Measurements from ENCODE around the gene TUBG1.

DNA sequence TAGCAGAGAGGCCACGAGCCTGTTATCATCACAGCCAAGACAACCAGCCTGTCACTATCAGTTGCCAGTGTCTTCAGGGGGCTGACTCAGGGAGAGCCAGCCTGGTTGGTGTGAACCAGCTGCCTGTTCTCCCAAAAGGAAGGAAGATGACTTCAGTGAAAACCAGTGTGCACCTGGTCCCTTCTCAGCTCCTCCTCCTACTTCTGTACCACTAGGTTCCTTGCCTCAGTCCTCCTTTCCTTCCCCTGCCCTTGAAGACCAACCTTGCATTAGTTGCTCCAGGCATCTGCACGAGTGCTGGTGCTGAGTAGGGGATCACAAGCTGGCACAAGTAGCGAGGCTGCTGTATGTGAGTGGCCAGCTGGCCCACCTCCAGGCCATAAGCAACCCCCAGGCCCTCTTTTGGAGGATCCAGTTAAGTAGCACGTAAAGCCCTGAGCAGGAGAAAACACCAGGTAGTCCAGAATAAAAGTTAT is 8.5 kb downstream of the TUBG1 start:
- no peak for TF ChIP-seq PPARA (CRISPR knock-in tag; IDR thresholded peaks at IDR 0.05; ENCODE audit: borderline replicate concordance)
- no peak for TF ChIP-seq CSRNP3 (CRISPR knock-in tag; IDR thresholded peaks at IDR 0.05)
- no peak for TF ChIP-seq GLIS3 (CRISPR knock-in tag; IDR thresholded peaks at IDR 0.05)
- TF ChIP-seq, protein P1, sequence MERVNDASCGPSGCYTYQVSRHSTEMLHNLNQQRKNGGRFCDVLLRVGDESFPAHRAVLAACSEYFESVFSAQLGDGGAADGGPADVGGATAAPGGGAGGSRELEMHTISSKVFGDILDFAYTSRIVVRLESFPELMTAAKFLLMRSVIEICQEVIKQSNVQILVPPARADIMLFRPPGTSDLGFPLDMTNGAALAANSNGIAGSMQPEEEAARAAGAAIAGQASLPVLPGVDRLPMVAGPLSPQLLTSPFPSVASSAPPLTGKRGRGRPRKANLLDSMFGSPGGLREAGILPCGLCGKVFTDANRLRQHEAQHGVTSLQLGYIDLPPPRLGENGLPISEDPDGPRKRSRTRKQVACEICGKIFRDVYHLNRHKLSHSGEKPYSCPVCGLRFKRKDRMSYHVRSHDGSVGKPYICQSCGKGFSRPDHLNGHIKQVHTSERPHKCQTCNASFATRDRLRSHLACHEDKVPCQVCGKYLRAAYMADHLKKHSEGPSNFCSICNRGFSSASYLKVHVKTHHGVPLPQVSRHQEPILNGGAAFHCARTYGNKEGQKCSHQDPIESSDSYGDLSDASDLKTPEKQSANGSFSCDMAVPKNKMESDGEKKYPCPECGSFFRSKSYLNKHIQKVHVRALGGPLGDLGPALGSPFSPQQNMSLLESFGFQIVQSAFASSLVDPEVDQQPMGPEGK (CRISPR knock-in tag; IDR thresholded peaks at IDR 0.05; ENCODE audit: borderline replicate concordance), result no peak
- TF ChIP-seq ZNF8 (CRISPR knock-in tag; IDR thresholded peaks at IDR 0.05), result no peak
- TF ChIP-seq ISL1 (CRISPR knock-in tag; IDR thresholded peaks at IDR 0.05), result no peak
- no peak for TF ChIP-seq CSDC2 (CRISPR knock-in tag; IDR thresholded peaks at IDR 0.05)
- no peak for TF ChIP-seq CREB5 (CRISPR knock-in tag; IDR thresholded peaks at IDR 0.05; ENCODE audit: low read depth)
- no peak for TF ChIP-seq ZNF565 (CRISPR knock-in tag; conservative IDR thresholded peaks at IDR 0.05; ENCODE audit: low read depth)
- TF ChIP-seq SNAI2 (CRISPR knock-in tag; IDR thresholded peaks at IDR 0.05), result no peak

Measured in SK-N-SH treated with all-trans-retinoic acid at 6 μM for 48 hours (cell line).